GM12878 (cell line): ENCODE measurements around the gene DFFA. TPM values are rescaled to one million over a fixed set of nuclear protein-coding genes. Genes with fewer than 3 reads are reported as not detected.

Experiments used
- ATAC-seq: fragments of 200-7000 bp; cut with Tn5 transposase; 3 replicates; pipeline ENCODE4 v1.9.1; 2020; ENCODE audit warnings: mild to moderate bottlenecking, moderate library complexity
- BruUV-seq: library from RNA; stranded (reverse); fragments of 400-500 nt; replicated peaks from 2 replicates; lab custom pipeline; 2021; lab: Mats Ljungman, UMichigan
- CTCF ChIA-PET: fragments of 300-600 bp; sonication (Branson Sonifier 250); formaldehyde crosslinking; extraction: SDS; loops from one replicate; lab custom pipeline; 2021; ENCODE audit warnings: inconsistent platforms; lab: Yijun Ruan, JAX
- POLR2A ChIA-PET: fragments of 350-600 bp; formaldehyde crosslinking; extraction: SDS; loops from one replicate; lab custom pipeline; 2021; ENCODE audit warnings: inconsistent platforms; lab: Charles Lee
- RAD21 ChIA-PET: fragments of 300-600 bp; sonication (Branson Sonifier 250); formaldehyde crosslinking; loops from one replicate; lab custom pipeline; 2023; ENCODE audit warnings: antibody characterized with exemption; ENCODE audit not compliant: unreplicated experiment; lab: Charles Lee
- SMC1A ChIA-PET: fragments of 300-600 bp; sonication (Branson Sonifier 250); formaldehyde crosslinking; loops from one replicate; lab custom pipeline; 2023; ENCODE audit not compliant: unreplicated experiment, uncharacterized antibody; lab: Charles Lee
- DNase-seq: peaks from one replicate; pipeline ENCODE4 v3.0.0-alpha.2; 2011; ENCODE audit warnings: low read depth, low spot score
- FAIRE-seq: peaks from 3 replicates; lab custom pipeline; 2011; peaks lifted over from hg19 to GRCh38; lab: Jason Lieb, UNC
- H2AFZ ChIP-seq: 2 replicates; pipeline ENCODE4 v1.6.0; 2011; ENCODE audit warnings: low read depth, low read length, control low read depth; ENCODE audit not compliant: control insufficient read depth
- H3K27ac ChIP-seq: 2 replicates; pipeline ENCODE4 v1.5.1; 2011; ENCODE audit warnings: control low read depth; ENCODE audit not compliant: control insufficient read depth, insufficient read depth
- H3K27me3 ChIP-seq, 2 experiments: replicated peaks in 1 of 2; 2 replicates each; pipeline versions ENCODE4 v1.6.0 to v1.6.1; 2011; ENCODE audit warnings: low read length in 1 of 2; ENCODE audit not compliant: control insufficient read depth in 2 of 2, insufficient read depth in 2 of 2
- H3K36me3 ChIP-seq, 2 experiments: 2 replicates each; pipeline ENCODE4 v1.5.1; 2011; ENCODE audit warnings: low read length in 1 of 2; ENCODE audit not compliant: control insufficient read depth in 2 of 2, insufficient read depth in 2 of 2
- H3K4me1 ChIP-seq: 2 replicates; pipeline ENCODE4 v1.6.1; 2011; ENCODE audit warnings: mild to moderate bottlenecking, low read length, moderate library complexity, mixed read lengths; ENCODE audit not compliant: control insufficient read depth, insufficient read depth
- H3K4me2 ChIP-seq: 2 replicates; pipeline ENCODE4 v1.6.0; 2011; ENCODE audit warnings: control low read depth; ENCODE audit not compliant: control insufficient read depth, insufficient read depth
- H3K4me3 ChIP-seq: fragments of 200-600 bp; sonication (generic); 2 replicates; pipeline ENCODE4 v1.5.1; 2016
- H3K79me2 ChIP-seq: 2 replicates; pipeline ENCODE4 v1.6.0; 2011; ENCODE audit warnings: low read length; ENCODE audit not compliant: control insufficient read depth, insufficient read depth
- H3K9ac ChIP-seq: 2 replicates; pipeline ENCODE4 v1.8.0; 2011; ENCODE audit warnings: low read length, control low read depth, mixed read lengths; ENCODE audit not compliant: control insufficient read depth, insufficient read depth
- H3K9me3 ChIP-seq: replicated peaks from 3 replicates; pipeline ENCODE4 v1.5.1; 2011; ENCODE audit warnings: mild to moderate bottlenecking, low read length; ENCODE audit not compliant: control insufficient read depth, insufficient read depth
- H4K20me1 ChIP-seq: 2 replicates; pipeline ENCODE4 v1.6.0; 2011; ENCODE audit not compliant: control insufficient read depth, insufficient read depth
- ATF7 ChIP-seq: fragments of 450-650 bp; IDR thresholded peaks from 2 replicates; pipeline ENCODE4 v1.6.1; 2016; ENCODE audit warnings: low read depth, mild to moderate bottlenecking
- CHD1 ChIP-seq: IDR thresholded peaks from 2 replicates; pipeline ENCODE4 v1.6.1; 2012; ENCODE audit warnings: low read depth, low read length, improper control_type of control experiment
- GATAD2B ChIP-seq: fragments of 450-650 bp; conservative IDR thresholded peaks from 2 replicates; pipeline ENCODE4 v1.6.1; 2017; ENCODE audit warnings: low read depth, mild to moderate bottlenecking, moderate library complexity
- HDAC2 ChIP-seq: fragments of 200-600 bp; sonication (generic); IDR thresholded peaks from 2 replicates; pipeline ENCODE4 v1.6.1; 2017
- IKZF1 ChIP-seq: fragments of 450-650 bp; conservative IDR thresholded peaks from 2 replicates; pipeline ENCODE4 v1.6.1; 2017; ENCODE audit warnings: antibody characterized with exemption, mild to moderate bottlenecking
- RFX5 ChIP-seq: IDR thresholded peaks from 2 replicates; pipeline ENCODE4 v1.6.1; 2011; ENCODE audit warnings: low read depth, low read length, improper control_type of control experiment
- SPI1 ChIP-seq: IDR thresholded peaks from 2 replicates; pipeline ENCODE4 v1.6.1; 2011; ENCODE audit warnings: low read depth, mild to moderate bottlenecking, low read length, moderate library complexity, borderline replicate concordance; ENCODE audit not compliant: insufficient read depth
- WGBS: methylation state at CpG from one replicate; pipeline ENCODE4 v1.1.6; 2016; ENCODE audit warnings: low lambda C conversion rate; ENCODE audit not compliant: insufficient replicate concordance, insufficient coverage; ENCODE audit errors: missing lambda C conversion rate; 5-methylcytosine and 5-hydroxymethylcytosine counted together
- in situ Hi-C: fragments of 300-500 bp; cut with MboI; formaldehyde crosslinking; loops from 9 replicates; pipeline ENCODE4 v1.14.3; 2018; ENCODE audit warnings: mixed read lengths
- intact Hi-C: fragments of 100-400 bp; cut with micrococcal nuclease; formaldehyde crosslinking; loops from one replicate; pipeline ENCODE4 v1.14.2; 2022; ENCODE audit not compliant: unreplicated experiment
- polyA plus RNA-seq, 11 experiments: library from polyadenylated mRNA; depleted of rRNA in 4 of 11; unstranded in 6 of 11; stranded (reverse) in 5 of 11; fragments of >200 nt; fragmentation: Nextera tagmentation in 4 of 11; fragmentation: Illumina TruSeq in 1 of 11; extraction: Ambion mirVana in 4 of 11; extraction: Trizol in 1 of 11; gene quantifications; 1 replicate in 1 of 11; 2 replicates in 10 of 11; pipeline versions ENCODE4 v1.2.1 to v1.2.3, GENCODE V29; 2011 to 2016; ENCODE audit warnings: inconsistent platforms in 2 of 11, missing spikeins in 2 of 11, low read depth in 1 of 11
- total RNA-seq, 4 experiments: library from RNA; depleted of rRNA in 3 of 4; stranded (reverse); fragments of >200 nt in 3 of 4; fragmentation: Illumina TruSeq in 1 of 4; extraction: Trizol in 1 of 4; gene quantifications; 2 replicates each; pipeline versions ENCODE4 v1.2.1 to v1.2.3, GENCODE V29; 2013 to 2021

Gene DFFA
- total and polyA plus RNA-seq, 10 of the 15 experiments (the other 5 are each of a cell fraction or from before 2014, with no cell fraction given) = 37.4 to 83.8 (median 52.4) TPM

DNA sequence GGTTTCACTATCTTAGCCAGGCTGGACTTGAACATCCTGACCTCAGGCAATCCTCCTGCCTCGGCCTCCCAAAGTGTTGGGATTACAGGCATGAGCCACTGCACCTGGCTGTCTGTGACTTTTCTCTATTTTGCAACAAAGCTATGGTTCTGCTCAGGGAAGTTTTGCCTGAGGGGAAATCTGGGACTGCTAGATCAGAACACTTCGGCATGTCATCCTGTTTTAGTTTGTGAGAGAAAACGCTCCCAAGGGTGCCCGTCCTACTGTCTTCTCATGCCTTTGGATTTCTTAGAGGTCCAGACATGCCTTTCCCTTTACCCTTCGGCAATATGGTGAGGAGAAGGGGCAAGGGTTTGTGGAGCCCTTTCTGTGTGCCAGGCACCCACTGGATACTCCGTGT lies 28.1 kb downstream of the DFFA start:
- H2AFZ ChIP-seq = no peak overlapping the region
- intact Hi-C loops (no loop called here), in situ Hi-C loops (no loop called here)
- 98% methylated on average over 6 of the region's 6 CpGs for WGBS
- H3K27me3 ChIP-seq = no peaks in the 10 kb centered on the region
- H3K27ac ChIP-seq = no peak overlapping the region
- FAIRE-seq (no peak), DNase-seq (no peak), ATAC-seq (no peak)
- H4K20me1 ChIP-seq = no peaks in the 10 kb centered on the region
- no peaks in the 10 kb centered on the region for H3K79me2 ChIP-seq
- POLR2A ChIA-PET = interaction anchor here (0.6 kb wide), 1 partner anchor 207 kb away, joined by 3 read pairs; no protein-coding TSS in a partner anchor
- no peaks in the 10 kb centered on the region for H3K4me1 ChIP-seq
- SMC1A ChIA-PET = interaction anchor here (1.0 kb wide), 1 partner anchor 13 kb away, joined by 3 read pairs; no protein-coding TSS in a partner anchor
- CTCF ChIA-PET = interaction anchor here (3.0 kb wide), 1 partner anchor 51 kb away, joined by 16 read pairs; no protein-coding TSS in a partner anchor
- H3K4me3 ChIP-seq = no peak overlapping the region
- BruUV-seq = no TSS peak
- no peak overlapping the region for H3K4me2 ChIP-seq
- no peak overlapping the region for H3K9ac ChIP-seq
- TF ChIP-seq CHD1 (no peak), ATF7 (no peak), HDAC2 (no peak)
- H3K36me3 ChIP-seq = no peaks in the 10 kb centered on the region; a peak in 1 of 4 replicates
- no peaks in the 10 kb centered on the region for H3K9me3 ChIP-seq
- RAD21 ChIA-PET = no interaction called here

DNA sequence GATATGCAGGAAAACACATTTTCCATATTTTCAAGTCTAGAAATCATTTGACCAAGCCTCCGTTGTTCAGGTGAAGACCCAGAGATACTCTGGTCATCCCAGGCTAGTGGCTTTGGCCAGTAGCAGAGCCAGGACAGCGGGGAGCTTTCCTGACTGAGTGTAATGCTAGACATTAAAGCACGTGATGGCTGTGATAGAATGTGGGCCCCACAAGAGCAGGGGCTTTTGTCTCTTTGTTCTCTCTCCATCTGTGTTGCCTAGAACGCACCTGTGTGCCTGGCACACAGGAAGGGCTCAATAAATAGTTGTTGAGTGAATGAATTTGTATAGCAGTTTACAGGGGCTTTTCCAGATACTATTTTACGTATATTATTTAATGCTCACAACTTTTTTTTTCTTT lies 31.5 kb downstream of the DFFA start:
- no peak overlapping the region for H3K4me2 ChIP-seq
- no TSS peak for BruUV-seq
- intact Hi-C loops (no loop called here), in situ Hi-C loops (no loop called here)
- 73% methylated on average over 5 of the region's 5 CpGs for WGBS
- POLR2A ChIA-PET = no interaction called here
- no peaks in the 10 kb centered on the region; a peak in 1 of 4 replicates for H3K36me3 ChIP-seq
- no peaks in the 10 kb centered on the region for H3K9me3 ChIP-seq
- RAD21 ChIA-PET = no interaction called here
- SMC1A ChIA-PET = no interaction called here
- no peaks in the 10 kb centered on the region for H4K20me1 ChIP-seq
- no peak overlapping the region for H3K4me3 ChIP-seq
- TF ChIP-seq RFX5 = no peak
- no peak for TF ChIP-seq IKZF1
- no peak for TF ChIP-seq GATAD2B
- no peak for TF ChIP-seq SPI1
- H3K79me2 ChIP-seq = no peaks in the 10 kb centered on the region
- CTCF ChIA-PET = no interaction called here
- no peak overlapping the region for H3K9ac ChIP-seq
- ATAC-seq (no peak), FAIRE-seq (no peak), DNase-seq (no peak)
- no peak overlapping the region for H2AFZ ChIP-seq
- H3K27ac ChIP-seq = no peak overlapping the region
- no peaks in the 10 kb centered on the region for H3K4me1 ChIP-seq
- no peaks in the 10 kb centered on the region for H3K27me3 ChIP-seq
